GM18526 (cell line): Measurements from ENCODE around the gene GNPDA1.

Source experiments
- POLR2A ChIP-seq: IDR thresholded peaks from 3 replicates; pipeline ENCODE4 v1.6.1; 2011; ENCODE audit not compliant: insufficient read length; ENCODE audit errors: extremely low read depth

Gene GNPDA1

DNA sequence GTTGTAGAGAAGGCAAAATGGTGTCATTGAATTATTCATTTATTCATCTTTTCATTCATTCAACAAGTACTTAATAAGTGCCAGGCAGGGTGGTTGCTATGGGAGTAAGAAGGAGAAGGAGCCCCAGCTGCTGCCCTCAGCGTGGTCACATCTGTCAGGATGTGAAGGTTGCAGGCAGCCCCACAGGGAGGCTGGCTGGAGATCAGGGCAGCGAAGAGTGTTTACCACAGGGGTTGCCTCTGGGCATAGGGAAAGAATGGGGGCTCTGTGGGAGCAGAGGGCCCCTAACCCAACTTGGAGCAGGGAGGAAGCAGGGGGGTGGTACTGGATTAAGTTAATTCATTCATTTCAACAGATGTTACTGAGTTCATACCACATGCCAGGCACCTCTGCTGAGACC is 60.8 kb downstream of the GNPDA1 start:
- TF ChIP-seq POLR2A, result no peak

DNA sequence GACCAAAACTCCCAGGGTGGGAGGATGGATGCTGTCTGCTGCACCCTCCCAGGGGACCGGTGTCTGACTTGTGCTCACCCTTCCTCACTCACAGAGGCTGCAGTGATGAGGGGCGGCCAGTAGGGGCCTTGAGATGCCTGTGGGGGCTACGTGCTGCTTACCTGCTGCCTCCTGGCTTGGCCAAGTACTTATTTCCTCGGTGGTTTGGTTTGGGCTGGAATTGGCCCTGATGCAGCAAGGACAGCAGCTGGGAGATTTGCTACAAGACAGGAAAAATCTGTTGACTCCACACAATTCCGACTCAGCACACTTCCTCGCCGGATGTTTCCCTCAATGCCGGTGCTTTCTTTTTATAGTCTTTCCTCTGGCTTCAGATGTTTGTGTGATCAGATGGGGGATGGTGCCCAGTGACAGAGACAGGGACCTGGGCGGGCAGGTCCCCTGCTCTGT is 61.5 kb downstream of the GNPDA1 start:
- no peak for TF ChIP-seq POLR2A
